Right atrium auricular region (tissue), 2 donors: Measurements from ENCODE around the gene ADGRD1. TPM values are rescaled to one million over a fixed set of nuclear protein-coding genes. Genes with fewer than 3 reads are reported as not detected.
"Not testable (repeated sequence)": the region's sequence is repeated elsewhere in the genome, so short reads cannot be mapped to it uniquely, and the experiment has no call there.

ENCODE experiments used
- DNase-seq: peaks from one replicate; pipeline ENCODE4 v3.0.0-alpha.2; 2019; ENCODE audit warnings: low spot score
- H3K27ac ChIP-seq, 2 donors: fragments of 200-600 bp; sonication (generic); 1 replicate in 1 of 2; 2 replicates in 1 of 2; pipeline ENCODE4 v1.5.1; 2016 to 2019
- H3K27me3 ChIP-seq, 2 donors: fragments of 200-600 bp; sonication (generic); one replicate each; pipeline versions ENCODE4 v1.5.1 to v1.6.0; 2017 to 2019
- H3K36me3 ChIP-seq: fragments of 200-600 bp; sonication (generic); one replicate; pipeline ENCODE4 v1.5.1; 2016
- H3K4me1 ChIP-seq, 2 donors: fragments of 200-600 bp; sonication (generic); one replicate each; pipeline versions ENCODE4 v1.5.1 to v1.6.0; 2017 to 2019
- H3K4me3 ChIP-seq, 2 donors: fragments of 200-600 bp; sonication (generic); 1 replicate in 1 of 2; 2 replicates in 1 of 2; pipeline ENCODE4 v1.5.1; 2017 to 2019; ENCODE audit warnings: mild to moderate bottlenecking in 1 of 2, moderate library complexity in 1 of 2
- H3K9me3 ChIP-seq, 2 donors: fragments of 200-600 bp; sonication (generic); one replicate each; pipeline ENCODE4 v1.5.1; 2019
- total RNA-seq, 2 donors: library from RNA; depleted of rRNA; stranded (reverse); fragments of >200 nt; gene quantifications; one replicate each; pipeline ENCODE4 v1.1.0, GENCODE V29; 2016
- TF ChIP-seq, protein P1 (sequence below), 2 donors: fragments of 200-600 bp; sonication (generic); IDR thresholded peaks; one replicate each; pipeline ENCODE4 v1.5.1; 2019; ENCODE audit warnings: antibody characterized with exemption in 2 of 2

ADGRD1 gene
- total RNA-seq, 2 donors from 2014 or later, result 120 to 168 TPM

GRCh38 chr12:131116468-131117117 is 162.9 kb downstream of the ADGRD1 start:
- TF ChIP-seq, protein P1, sequence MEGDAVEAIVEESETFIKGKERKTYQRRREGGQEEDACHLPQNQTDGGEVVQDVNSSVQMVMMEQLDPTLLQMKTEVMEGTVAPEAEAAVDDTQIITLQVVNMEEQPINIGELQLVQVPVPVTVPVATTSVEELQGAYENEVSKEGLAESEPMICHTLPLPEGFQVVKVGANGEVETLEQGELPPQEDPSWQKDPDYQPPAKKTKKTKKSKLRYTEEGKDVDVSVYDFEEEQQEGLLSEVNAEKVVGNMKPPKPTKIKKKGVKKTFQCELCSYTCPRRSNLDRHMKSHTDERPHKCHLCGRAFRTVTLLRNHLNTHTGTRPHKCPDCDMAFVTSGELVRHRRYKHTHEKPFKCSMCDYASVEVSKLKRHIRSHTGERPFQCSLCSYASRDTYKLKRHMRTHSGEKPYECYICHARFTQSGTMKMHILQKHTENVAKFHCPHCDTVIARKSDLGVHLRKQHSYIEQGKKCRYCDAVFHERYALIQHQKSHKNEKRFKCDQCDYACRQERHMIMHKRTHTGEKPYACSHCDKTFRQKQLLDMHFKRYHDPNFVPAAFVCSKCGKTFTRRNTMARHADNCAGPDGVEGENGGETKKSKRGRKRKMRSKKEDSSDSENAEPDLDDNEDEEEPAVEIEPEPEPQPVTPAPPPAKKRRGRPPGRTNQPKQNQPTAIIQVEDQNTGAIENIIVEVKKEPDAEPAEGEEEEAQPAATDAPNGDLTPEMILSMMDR (IDR thresholded peaks at IDR 0.05), result peak in 1 of 2 donors; percentile 52
- no peaks in the 10 kb centered on the region for H3K27me3 ChIP-seq
- no peaks in the 10 kb centered on the region for H3K9me3 ChIP-seq
- H3K27ac ChIP-seq, result peak overlapping the region in 1 of 2 donors; percentile 13
- peaks cover 0 to 43% of the 10 kb centered on the region in 2 donors for H3K4me1 ChIP-seq
- peaks cover 60% of the 10 kb centered on the region for H3K36me3 ChIP-seq
- H3K4me3 ChIP-seq, result no peak overlapping the region
- DNase-seq, result no peak

GRCh38 chr12:131117438-131118245 is 163.9 kb downstream of the ADGRD1 start:
- no peak for DNase-seq
- Histone ChIP-seq H3K4me3 (no peak overlapping the region), H3K9me3 (no peaks in the 10 kb centered on the region), H3K36me3 (peaks cover 66% of the 10 kb centered on the region), H3K27me3 (no peaks in the 10 kb centered on the region), H3K4me1 (peaks cover 0 to 36% of the 10 kb centered on the region in 2 donors), H3K27ac (no peak overlapping the region)
- TF ChIP-seq, protein P1 (IDR thresholded peaks at IDR 0.05), result no peak

DNA sequence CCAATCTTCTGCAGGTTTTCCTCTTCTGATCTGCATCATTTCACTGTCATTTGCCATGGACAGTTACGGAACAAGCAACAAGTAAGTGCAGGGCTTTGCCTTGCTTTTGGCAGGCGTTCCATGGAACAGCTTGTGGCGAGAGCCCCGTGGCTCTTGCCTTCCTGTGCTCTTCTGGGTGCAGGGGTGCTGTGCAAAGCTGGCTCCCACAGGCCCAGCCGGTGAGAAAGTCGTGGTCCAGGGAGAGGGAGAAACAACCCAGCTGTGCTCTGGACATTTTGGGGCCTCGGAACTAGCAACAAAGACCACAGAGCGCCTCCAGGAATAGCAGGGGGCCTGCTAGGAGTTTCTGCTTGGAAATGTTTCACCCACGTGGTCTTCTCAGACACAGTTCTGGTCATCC is 164.7 kb downstream of the ADGRD1 start:
- no peak for DNase-seq

GRCh38 chr12:131119345-131119744 is 165.6 kb downstream of the ADGRD1 start:
- not testable (repeated sequence) for H3K4me3 ChIP-seq, H3K27ac ChIP-seq, DNase-seq, H3K9me3 ChIP-seq, H3K27me3 ChIP-seq
- Histone ChIP-seq H3K36me3 (peaks cover 53% of the 10 kb centered on the region), H3K4me1 (peaks cover 0 to 23% of the 10 kb centered on the region in 2 donors)

More for the DNA sequence above, 164.7 kb downstream of the ADGRD1 start:
- Histone ChIP-seq H3K27ac (no peak overlapping the region), H3K27me3 (no peaks in the 10 kb centered on the region), H3K9me3 (no peaks in the 10 kb centered on the region), H3K4me3 (no peak overlapping the region), H3K4me1 (peaks cover 0 to 32% of the 10 kb centered on the region in 2 donors), H3K36me3 (peaks cover 62% of the 10 kb centered on the region)
- TF ChIP-seq, protein P1 (IDR thresholded peaks at IDR 0.05), result no peak

- Histone ChIP-seq H3K4me1 (peaks cover 0 to 18% of the 10 kb centered on the region in 2 donors), H3K9me3 (no peaks in the 10 kb centered on the region), H3K36me3 (peaks cover 52% of the 10 kb centered on the region), H3K27ac (no peak overlapping the region), H3K27me3 (no peaks in the 10 kb centered on the region), H3K4me3 (no peak overlapping the region)
- no peak for DNase-seq
- TF ChIP-seq, protein P1 (IDR thresholded peaks at IDR 0.05), result no peak
Observed at GRCh38 chr12:131119936-131120335, 166.2 kb downstream of the ADGRD1 start.

DNA sequence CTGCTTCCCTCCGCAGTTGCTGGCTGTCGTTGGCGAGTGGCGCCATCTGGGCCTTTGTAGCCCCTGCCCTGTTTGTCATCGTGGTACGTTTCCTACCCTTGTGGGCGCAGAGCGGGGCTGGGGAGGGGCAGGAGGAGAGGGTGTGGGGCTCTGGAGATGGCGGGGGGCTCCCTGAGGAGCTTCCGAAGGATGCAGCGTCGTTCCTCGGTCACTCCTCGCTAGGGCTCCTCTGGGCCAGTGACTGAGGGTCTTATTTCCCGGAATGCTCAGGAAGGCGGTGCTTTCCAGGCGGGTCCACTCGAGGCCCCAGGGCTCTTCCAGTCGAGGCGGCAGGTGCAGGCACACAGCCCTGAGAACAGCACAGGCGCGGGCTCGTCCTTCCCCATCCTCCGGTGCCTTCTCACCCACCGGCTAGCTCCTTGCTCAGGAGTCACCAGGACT is 167.1 kb downstream of the ADGRD1 start:
- DNase-seq, result no peak
- Histone ChIP-seq H3K4me1 (peaks cover 0 to 9% of the 10 kb centered on the region in 2 donors), H3K27me3 (no peaks in the 10 kb centered on the region), H3K27ac (no peak overlapping the region), H3K36me3 (peaks cover 52% of the 10 kb centered on the region), H3K9me3 (no peaks in the 10 kb centered on the region), H3K4me3 (no peak overlapping the region)
- TF ChIP-seq, protein P1 (IDR thresholded peaks at IDR 0.05), result no peak
